HG03439 (cell line): Measurements from ENCODE around the gene LIMK2.
"Not testable (repeated sequence)": the region's sequence is repeated elsewhere in the genome, so short reads cannot be mapped to it uniquely, and the experiment has no call there.

Source experiments
- ATAC-seq: cut with Tn5 transposase; IDR thresholded peaks from one replicate; pipeline ENCODE4 v1.9.1; 2021; ENCODE audit warnings: mild to moderate bottlenecking, moderate library complexity; ENCODE audit not compliant: unreplicated experiment

The LIMK2 gene

GRCh38 chr22:31288496-31289240 lies 76.6 kb downstream of the LIMK2 start:
- ATAC-seq: no peak

DNA sequence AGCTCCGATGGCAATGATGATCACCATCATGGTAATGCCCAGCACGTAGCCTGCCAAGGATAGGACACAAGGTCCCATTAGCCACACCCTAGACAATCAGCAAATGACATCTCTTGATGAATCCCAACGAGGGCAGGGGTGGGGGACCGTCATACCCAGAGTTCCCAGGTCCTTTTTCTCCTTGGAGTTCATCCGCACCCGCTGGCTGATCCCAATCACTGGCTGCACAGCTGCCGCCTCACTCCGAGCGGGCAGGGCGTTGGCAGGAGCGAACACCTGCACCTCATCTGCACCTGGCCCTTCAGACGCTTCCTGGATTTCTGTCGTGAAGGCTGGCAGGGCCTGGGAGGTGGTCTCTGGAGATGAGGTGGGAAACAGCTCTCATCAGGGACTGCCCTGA lies 77.2 kb downstream of the LIMK2 start:
- ATAC-seq: no peak

DNA sequence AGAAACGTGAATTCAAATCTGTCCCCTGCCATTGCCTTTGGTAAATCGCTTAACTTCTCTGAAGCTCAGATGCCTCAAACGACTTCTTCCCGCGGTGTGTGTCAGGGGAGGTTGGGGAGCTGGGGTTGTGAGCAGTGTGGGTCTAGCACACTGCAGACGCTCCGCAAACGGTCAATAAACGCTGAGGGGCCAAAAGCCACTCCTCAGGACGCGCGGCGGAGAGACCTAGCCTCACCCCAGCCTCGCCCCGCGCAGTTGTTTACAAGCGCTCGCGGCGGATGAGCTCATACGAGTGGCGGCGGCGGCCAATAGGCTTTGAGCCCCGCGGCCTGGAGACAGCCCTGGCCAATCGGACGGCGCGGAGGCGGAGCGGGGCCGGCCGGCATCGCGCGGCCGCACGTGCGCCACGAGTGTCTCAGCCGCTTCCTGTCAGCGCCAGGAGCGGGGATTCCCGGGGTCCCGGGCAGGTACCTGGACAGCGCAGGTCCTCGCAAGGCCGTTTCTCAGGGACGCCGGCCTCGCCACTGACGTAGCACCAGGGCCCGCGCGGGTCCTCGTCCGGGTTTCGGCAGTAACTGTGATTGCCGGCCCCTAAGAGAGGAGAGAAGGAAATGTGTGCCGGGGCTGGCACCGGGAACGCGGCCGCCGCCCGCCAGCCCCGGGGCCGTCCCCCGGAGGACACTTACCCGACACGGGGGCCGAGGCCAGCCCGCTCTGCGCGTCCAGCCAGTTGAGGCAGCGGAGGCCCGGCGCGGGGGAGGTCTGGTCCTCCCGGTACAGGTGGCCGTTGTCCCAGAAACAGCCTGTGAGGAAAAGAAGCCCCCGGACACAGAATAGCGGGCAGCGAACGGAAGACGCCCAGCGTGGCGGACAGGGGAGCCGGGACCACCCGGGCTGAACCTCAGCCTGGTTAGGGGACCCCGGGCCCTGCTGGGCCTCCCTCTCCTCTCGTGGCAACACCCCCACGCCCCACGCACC lies 78.7 kb downstream of the LIMK2 start:
- peak; percentile 82 for ATAC-seq

DNA sequence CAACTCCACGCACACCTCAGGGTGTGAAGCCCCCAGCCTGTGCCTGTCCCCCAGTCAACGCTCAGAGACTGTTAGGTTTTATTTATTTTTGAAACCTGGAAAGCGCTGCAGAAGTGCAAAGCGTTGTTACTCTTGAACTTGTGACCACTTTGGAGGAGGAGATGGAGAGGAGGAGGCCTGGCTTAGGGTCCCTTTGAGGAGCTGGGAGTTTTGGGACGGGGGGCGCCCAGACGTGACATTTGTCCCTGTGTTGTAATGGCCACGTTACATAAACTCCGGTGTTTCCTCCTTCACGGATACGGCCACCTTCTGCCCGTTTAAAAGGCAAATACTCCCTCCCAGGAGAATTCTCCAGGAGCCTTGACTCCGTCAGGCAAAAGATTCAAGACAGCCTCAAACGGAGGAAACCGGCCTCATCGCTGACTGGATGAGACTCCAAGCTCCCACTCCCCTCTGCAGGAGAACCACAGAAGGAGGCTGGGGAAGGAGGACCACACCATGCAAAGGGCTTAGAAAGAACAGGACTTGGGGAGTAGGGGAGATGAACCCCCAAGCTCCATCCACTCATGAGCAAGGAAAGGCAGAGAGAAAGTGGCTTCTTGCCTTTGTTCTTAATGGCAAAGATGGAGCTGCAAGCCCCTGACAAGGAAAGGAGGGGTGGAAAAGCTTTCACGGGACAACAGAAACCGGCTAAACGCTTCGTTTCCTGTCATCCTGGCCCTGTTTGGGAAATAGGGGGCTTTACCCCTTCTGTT lies 79.6 kb downstream of the LIMK2 start:
- no peak for ATAC-seq

DNA sequence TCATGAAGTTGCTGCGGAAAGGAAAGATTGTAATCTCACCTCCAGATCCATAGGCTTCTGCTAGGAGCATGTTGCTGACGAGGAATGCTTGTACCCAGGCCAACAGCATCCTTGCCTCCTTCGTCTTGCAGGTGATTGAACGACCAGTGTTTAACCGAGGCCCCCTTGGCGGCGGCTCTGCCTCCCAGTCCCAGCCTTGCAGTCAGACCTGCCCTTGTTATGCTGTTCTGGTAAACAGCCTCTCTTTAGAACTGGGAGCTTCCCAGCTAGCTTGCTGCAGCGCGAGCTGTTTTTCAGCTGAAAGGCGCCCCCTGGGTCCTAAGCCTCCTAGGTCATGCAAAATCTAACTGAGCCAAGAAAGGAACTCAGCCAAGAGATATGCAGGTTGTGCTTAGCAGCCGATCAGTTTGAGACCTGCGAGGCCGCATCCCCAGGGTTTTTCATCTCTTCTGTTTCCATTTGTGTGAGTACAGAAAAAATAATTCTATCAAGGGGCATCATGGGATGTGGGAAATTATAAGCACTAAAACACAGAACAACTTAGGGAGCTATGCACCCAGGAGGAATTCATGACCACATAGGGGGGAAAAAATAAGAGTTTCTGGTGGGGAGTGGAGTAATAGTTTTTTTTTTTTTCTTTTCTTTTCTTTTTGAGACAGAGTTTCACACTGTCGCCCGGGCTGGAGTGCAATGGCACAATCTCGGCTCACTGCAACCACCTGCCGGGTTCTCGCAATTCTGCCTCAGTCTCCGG lies 80.3 kb downstream of the LIMK2 start, which contains the start of gene PIK3IP1:
Gene PIK3IP1, minus strand, starts transcription at position 253 of the 754 bp plus-strand sequence. Its CDS starts 144 bp downstream, at position 109.
- no peak for ATAC-seq

DNA sequence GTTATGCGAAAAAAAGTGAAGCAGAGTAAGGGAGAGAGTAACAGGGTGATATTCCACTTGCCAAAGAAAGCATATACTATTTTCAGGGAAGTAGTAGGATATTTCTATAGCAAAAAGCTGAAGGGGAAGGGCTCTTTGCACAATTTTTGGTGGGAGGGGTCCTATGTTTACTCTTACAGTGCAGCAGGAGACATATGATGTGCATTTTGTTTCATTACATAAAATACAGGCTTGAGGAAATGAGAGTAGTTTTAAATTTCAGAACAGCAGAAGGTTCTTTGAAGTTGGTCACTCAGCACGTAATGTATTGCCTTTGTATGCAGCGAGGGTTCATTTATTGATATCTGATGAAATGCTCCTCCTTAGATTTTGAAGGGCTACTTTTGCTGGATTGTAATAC lies 83.3 kb downstream of the LIMK2 start:
- no peak for ATAC-seq

DNA sequence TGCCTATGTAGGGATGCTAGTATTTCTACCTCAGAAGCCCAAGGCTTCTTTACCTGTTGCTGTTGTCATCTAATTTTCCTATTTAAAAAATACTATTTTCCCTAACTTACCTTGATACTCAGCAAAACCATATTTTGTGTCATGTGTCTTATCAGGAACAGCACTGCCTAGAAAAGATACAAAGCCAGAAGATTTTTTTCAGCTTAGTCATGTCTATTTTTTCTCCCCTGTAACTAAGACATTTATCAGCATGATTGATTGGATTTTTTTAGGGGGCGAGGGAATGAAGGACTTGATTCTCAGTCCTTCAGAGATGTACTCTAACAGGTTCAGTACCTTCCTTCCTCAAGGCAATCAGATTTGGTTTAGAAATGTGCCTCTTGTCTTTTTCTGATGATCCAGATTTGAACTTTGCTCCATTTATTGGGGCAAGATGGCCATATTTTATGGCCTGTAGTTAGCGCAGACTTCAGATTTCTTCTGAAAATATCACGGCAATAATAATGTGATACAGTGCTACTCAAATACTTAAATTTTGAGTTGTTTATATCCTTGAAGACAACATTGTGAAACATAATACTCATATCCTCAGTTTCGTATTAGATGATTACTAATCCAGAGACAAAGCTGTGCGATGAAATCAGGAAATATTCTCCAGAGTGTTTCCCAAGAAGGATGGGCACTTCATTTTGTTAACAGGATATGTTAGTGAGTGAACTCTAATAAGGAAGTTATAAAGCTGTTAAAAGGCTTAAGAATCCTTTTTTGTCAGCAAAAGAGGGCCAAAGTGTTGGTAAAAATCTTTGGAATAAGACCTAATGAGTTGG lies 83.9 kb downstream of the LIMK2 start:
- no peak for ATAC-seq

DNA sequence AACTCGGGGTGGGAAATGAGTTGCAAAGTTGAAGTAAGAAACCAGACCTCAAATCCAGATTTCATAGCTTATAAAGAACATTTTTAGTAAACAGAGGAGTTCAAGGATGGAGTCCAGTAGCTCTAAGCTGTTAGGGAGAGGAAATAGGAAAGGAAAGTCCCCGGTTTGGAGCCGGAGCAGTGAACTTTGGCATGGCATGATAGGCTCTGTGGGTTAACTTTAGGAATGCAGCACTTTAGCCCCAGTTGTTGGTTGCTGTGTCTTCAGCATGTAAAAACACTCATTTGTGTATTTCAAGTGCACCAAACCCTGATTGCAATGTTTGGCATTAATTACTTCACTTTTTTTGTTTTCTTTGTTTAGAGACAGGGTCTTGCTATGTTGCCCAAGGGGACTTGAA lies 88.8 kb downstream of the LIMK2 start:
- no peak for ATAC-seq

GRCh38 chr22:31302006-31302405 lies 89.9 kb downstream of the LIMK2 start:
- no peak for ATAC-seq

DNA sequence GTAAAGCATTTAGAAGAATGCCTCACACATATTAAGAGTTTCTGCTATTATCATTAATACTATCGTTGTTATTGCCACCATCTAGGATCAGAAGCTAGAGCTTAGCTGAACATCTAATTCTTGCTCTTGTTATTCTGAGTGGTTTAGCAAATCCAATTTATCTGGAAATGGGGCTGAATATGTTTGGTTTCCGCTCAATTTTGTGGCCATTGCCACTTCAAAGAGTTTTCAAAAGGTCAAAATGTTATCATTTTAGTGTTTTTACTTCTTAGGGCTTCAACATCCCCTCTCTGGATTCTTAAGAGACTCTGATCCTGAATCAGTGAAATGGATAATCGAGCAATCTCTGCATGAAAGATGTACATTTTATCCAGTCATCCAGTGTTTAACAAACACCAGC lies 90.4 kb downstream of the LIMK2 start:
- no peak for ATAC-seq

GRCh38 chr22:31305194-31305593 lies 93.1 kb downstream of the LIMK2 start:
- ATAC-seq: no peak

GRCh38 chr22:31308181-31308580 lies 96.1 kb downstream of the LIMK2 start:
- no peak for ATAC-seq

DNA sequence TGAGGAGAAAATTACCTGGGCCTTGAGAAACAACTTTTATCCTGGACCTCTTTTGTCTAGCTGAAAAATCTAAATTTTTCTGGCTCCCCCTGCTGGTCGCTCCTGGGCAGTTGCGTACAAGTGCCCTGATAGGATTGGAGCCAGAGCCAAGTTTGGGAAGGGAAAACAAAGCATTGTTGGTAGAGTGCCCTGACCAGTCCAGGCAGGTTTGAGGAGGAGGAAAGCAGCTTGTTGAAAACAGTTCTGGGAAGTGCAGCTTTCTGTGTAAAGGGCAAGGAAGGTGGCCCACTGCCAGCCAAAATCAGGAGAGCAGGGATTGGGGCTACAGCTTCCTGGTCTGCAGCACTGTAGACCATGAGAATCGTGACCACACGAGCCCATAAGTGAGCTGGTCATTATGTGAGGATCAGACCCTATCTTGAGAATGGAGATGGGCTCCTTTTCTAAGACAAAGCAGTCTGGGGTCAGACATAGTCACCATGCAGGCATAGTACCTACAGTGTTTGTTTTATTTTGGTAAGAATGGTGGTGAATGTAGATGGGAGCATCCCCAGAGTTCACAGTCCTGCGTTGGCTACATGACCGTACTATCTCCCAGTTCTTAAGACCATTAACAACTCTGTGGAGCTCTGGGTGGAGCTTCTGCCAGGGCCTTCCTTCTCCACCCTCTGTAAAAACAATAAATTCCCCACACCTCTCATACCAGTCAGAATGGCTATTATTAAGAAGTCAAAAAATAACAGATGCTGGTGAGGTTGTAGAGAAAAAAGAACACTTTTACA lies 101.5 kb downstream of the LIMK2 start:
- no peak for ATAC-seq

DNA sequence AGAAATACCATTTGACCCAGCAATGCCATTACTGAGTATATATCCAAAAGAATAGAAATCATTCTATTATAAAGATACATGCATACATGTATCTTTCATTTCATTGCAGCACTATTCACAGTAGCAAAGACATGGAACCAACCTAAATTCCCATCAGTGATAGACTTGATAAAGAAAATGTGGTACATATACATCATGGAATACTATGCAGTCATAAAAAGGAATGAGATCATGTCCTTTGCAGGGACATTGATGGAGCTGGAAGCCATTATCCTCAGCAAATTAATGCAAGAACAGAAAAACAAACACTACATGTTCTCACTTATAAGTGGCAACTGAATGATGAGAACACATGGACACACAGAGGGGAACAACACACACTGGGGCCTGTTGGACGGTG lies 102.1 kb downstream of the LIMK2 start:
- ATAC-seq: not testable (repeated sequence)

DNA sequence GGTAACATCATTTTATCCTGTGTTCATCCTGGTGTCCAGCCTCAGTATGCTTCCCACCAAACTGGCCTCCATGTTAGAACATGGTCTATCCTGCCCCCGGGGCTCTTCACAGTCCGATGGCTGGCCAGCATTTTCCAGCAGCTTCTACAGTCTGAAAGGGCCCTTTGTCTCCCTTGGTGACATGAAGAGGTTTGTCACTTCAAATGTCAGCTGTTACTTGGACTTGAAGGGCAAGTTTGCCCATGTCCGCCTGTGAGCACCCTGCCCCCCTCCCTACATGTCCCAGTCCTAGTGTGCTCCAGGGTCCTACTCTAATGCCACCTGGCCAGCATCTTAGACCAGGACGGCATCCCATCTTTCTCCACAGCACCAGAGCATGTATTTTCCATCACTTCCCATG lies 109.3 kb downstream of the LIMK2 start:
- ATAC-seq: no peak

DNA sequence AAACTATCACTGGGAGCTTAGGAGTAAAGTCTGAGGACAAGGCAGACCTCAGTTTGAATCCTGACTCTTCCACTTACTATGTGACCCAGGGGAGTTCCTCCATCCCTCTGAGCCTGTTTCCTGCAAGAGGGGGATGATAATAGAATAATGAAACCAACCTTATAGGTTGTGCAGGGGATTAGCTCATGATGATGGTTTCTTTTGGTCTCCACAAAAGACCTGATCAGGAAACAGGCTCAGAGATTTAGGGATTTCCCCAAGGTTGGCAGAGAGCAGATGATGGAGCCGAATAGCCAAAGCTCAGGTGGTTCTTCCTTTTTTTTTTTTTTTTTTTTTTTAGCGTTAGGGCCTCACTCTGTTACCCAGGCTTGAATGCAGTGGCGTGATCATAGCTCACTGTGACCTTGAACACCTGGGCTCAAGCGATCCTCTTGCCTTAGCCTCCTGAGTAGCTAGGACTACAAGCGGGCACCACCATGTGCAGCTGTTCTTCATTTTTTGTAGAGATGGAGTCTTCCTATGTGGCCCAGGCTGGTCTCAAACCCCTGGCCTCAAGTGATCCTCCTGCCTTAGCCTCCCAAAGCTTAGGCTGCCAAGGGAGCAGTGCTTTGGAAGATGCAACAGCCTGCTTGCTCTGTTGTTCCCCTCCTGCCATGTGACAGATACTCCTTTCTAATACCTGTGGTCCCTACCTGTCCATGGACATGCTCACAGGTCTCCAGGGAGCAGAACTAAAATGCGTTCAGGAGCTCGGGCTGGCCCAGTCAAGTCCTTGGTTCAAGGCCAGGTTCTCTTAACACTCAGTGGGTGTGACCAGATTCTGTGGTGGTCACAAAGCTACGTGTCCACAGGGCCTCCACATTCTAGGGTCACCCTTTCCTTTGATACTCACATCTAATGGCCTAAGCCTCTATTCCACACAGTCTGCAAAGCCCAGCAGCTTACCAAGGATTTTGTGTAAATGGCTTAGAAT lies 111.8 kb downstream of the LIMK2 start:
- no peak for ATAC-seq

- ATAC-seq: no peak
Measured at GRCh38 chr22:31326877-31327276, 114.8 kb downstream of the LIMK2 start.
